ENCODE data around the gene NDST1. TPM values are rescaled to one million over a fixed set of nuclear protein-coding genes. Genes with fewer than 3 reads are reported as not detected.

The NDST1 gene
- total and polyA plus RNA-seq, 10 of the 15 experiments (the other 5 are each of a cell fraction or from before 2014, with no cell fraction given) = 0.20 to 53.5 (median 12.9) TPM

GRCh38 chr5:150469718-150470469 is 38.0 kb upstream of the NDST1 start:
- H3K36me3 ChIP-seq (ENCODE audit: control insufficient read depth in 2 of 2, insufficient read depth in 2 of 2, low read length in 1 of 2) = no peaks in the 10 kb centered on the region
- H3K4me2 ChIP-seq (ENCODE audit: control insufficient read depth, insufficient read depth) = no peak overlapping the region
- no peak overlapping the region for H3K9ac ChIP-seq (ENCODE audit: control insufficient read depth, insufficient read depth, low read length)
- H3K4me1 ChIP-seq (ENCODE audit: control insufficient read depth, insufficient read depth, low read length) = no peaks in the 10 kb centered on the region
- H3K27ac ChIP-seq (ENCODE audit: control insufficient read depth, insufficient read depth) = no peak overlapping the region
- intact Hi-C loops (cut with micrococcal nuclease; ENCODE audit: unreplicated experiment) (no loop called here), in situ Hi-C loops (cut with MboI) (no loop called here)
- ChIA-PET CTCF (no interaction called here), SMC1A (ENCODE audit: uncharacterized antibody, unreplicated experiment) (no interaction called here), POLR2A (no interaction called here), RAD21 (ENCODE audit: unreplicated experiment) (no interaction called here)
- DNase-seq (ENCODE audit: low read depth, low spot score) (no peak), ATAC-seq (no peak), FAIRE-seq (no peak)
- WGBS (ENCODE audit: insufficient coverage, insufficient replicate concordance, low lambda C conversion rate, missing lambda C conversion rate) = 64% methylated on average over 6 of the region's 6 CpGs
- H3K79me2 ChIP-seq (ENCODE audit: control insufficient read depth, insufficient read depth, low read length) = no peaks in the 10 kb centered on the region
- BruUV-seq (replicated peaks) = no TSS peak
- no peaks in the 10 kb centered on the region for H4K20me1 ChIP-seq (ENCODE audit: control insufficient read depth, insufficient read depth)
- no peaks in the 10 kb centered on the region for H3K9me3 ChIP-seq (replicated peaks; ENCODE audit: control insufficient read depth, insufficient read depth, low read length)
- TF ChIP-seq SKIL (IDR thresholded peaks at IDR 0.05; ENCODE audit: low read depth, poor library complexity, severe bottlenecking) = no peak
- TF ChIP-seq RBBP5 (conservative IDR thresholded peaks at IDR 0.05) = no peak
- H2AFZ ChIP-seq (ENCODE audit: control insufficient read depth, low read depth, low read length) = no peak overlapping the region
- H3K4me3 ChIP-seq = no peak overlapping the region
- H3K27me3 ChIP-seq (replicated peaks in 1 of 2; ENCODE audit: control insufficient read depth in 2 of 2, insufficient read depth in 2 of 2, low read length in 1 of 2) = no peaks in the 10 kb centered on the region

GRCh38 chr5:150473673-150474358 is 34.1 kb upstream of the NDST1 start:
- Histone ChIP-seq H3K4me3 (no peak overlapping the region), H3K79me2 (ENCODE audit: control insufficient read depth, insufficient read depth, low read length) (no peaks in the 10 kb centered on the region), H3K27me3 (replicated peaks in 1 of 2; ENCODE audit: control insufficient read depth in 2 of 2, insufficient read depth in 2 of 2, low read length in 1 of 2) (no peaks in the 10 kb centered on the region), H4K20me1 (ENCODE audit: control insufficient read depth, insufficient read depth) (no peaks in the 10 kb centered on the region), H3K36me3 (ENCODE audit: control insufficient read depth in 2 of 2, insufficient read depth in 2 of 2, low read length in 1 of 2) (no peaks in the 10 kb centered on the region), H3K27ac (ENCODE audit: control insufficient read depth, insufficient read depth) (no peak overlapping the region), H3K4me1 (ENCODE audit: control insufficient read depth, insufficient read depth, low read length) (peaks cover 21% of the 10 kb centered on the region), H2AFZ (ENCODE audit: control insufficient read depth, low read depth, low read length) (no peak overlapping the region), H3K4me2 (ENCODE audit: control insufficient read depth, insufficient read depth) (no peak overlapping the region), H3K9me3 (replicated peaks; ENCODE audit: control insufficient read depth, insufficient read depth, low read length) (no peaks in the 10 kb centered on the region), H3K9ac (ENCODE audit: control insufficient read depth, insufficient read depth, low read length) (no peak overlapping the region)
- WGBS (ENCODE audit: insufficient coverage, insufficient replicate concordance, low lambda C conversion rate, missing lambda C conversion rate) = 71% methylated on average over 12 of the region's 12 CpGs
- BruUV-seq (replicated peaks) = no TSS peak
- RAD21 ChIA-PET (ENCODE audit: unreplicated experiment) = interaction anchor here (1.0 kb wide), 1 partner anchor 14 kb away, joined by 4 read pairs; no protein-coding TSS in a partner anchor
- in situ Hi-C loops (cut with MboI) (no loop called here), intact Hi-C loops (cut with micrococcal nuclease; ENCODE audit: unreplicated experiment) (no loop called here)
- CTCF ChIA-PET = interaction anchor here (1.3 to 3.9 kb wide), 3 partner anchors 14 to 34 kb away, joined by 4 to 21 read pairs (median 5); partner anchors contain the start of gene RPS14
- POLR2A ChIA-PET = interaction anchor here (0.6 kb wide), 1 partner anchor 26 kb away, joined by 3 read pairs; no protein-coding TSS in a partner anchor
- SMC1A ChIA-PET (ENCODE audit: uncharacterized antibody, unreplicated experiment) = no interaction called here
- ATAC-seq (no peak), DNase-seq (ENCODE audit: low read depth, low spot score) (no peak), FAIRE-seq (no peak)
- TF ChIP-seq ATF2 (IDR thresholded peaks at IDR 0.05; ENCODE audit: low read length) (no peak), KDM1A (IDR thresholded peaks at IDR 0.05; ENCODE audit: borderline replicate concordance) (no peak), IKZF2 (IDR thresholded peaks at IDR 0.05) (no peak), HDGF (IDR thresholded peaks at IDR 0.05) (no peak), PAX5 (IDR thresholded peaks at IDR 0.05; ENCODE audit: borderline replicate concordance, low read depth, low read length) (no peak), ZNF592 (IDR thresholded peaks at IDR 0.05) (no peak)

Data from GM12878 (cell line).